PC-9 (cell line): ENCODE results near the gene LIN7C.

Experiments used
- EZH2 ChIP-seq: fragments of 200-600 bp; sonication (generic); IDR thresholded peaks from 2 replicates; pipeline ENCODE4 v1.8.0; 2017; ENCODE audit warnings: antibody characterized with exemption, low read depth
- TF ChIP-seq, protein P1 (sequence below): fragments of 200-600 bp; sonication (generic); conservative IDR thresholded peaks from 2 replicates; pipeline ENCODE4 v1.6.1; 2017; ENCODE audit warnings: mixed run types, antibody characterized with exemption, mild to moderate bottlenecking, moderate library complexity

GRCh38 chr11:27524155-27524554 is 17.6 kb upstream of the LIN7C start:
- TF ChIP-seq, protein P1, sequence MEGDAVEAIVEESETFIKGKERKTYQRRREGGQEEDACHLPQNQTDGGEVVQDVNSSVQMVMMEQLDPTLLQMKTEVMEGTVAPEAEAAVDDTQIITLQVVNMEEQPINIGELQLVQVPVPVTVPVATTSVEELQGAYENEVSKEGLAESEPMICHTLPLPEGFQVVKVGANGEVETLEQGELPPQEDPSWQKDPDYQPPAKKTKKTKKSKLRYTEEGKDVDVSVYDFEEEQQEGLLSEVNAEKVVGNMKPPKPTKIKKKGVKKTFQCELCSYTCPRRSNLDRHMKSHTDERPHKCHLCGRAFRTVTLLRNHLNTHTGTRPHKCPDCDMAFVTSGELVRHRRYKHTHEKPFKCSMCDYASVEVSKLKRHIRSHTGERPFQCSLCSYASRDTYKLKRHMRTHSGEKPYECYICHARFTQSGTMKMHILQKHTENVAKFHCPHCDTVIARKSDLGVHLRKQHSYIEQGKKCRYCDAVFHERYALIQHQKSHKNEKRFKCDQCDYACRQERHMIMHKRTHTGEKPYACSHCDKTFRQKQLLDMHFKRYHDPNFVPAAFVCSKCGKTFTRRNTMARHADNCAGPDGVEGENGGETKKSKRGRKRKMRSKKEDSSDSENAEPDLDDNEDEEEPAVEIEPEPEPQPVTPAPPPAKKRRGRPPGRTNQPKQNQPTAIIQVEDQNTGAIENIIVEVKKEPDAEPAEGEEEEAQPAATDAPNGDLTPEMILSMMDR = no peak; the same call in 1 of the 2 replicates
- no peak for TF ChIP-seq EZH2
